Measurements from ENCODE around the gene DOC2B.
A peak's percentile ranks its signal among the peaks of the same experiment; 100 is the strongest.
"Not testable (repeated sequence)": the region's sequence is repeated elsewhere in the genome, so short reads cannot be mapped to it uniquely, and the experiment has no call there.

Gene DOC2B

DNA sequence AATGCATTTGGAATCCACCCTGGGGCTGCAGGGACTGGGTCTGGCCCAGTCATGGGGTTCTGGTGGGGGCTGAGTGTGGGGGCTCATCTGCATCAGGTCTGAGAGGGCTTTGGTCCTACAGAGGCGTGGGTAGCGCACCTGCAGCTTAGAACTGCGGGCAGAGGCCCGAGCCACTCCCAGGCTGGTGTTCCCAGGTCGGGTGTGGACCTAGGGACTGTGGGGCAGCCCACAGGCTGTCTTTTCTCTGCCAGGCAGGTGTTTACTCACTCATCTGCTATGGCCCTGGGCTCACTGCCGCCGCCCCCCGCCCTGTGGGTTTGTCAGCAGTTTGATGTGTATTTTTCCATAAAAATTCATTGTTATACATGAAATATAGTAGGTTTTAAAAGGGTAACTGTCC lies 27.0 kb upstream of the DOC2B start:
- H3K14ac ChIP-seq (ENCODE audit: low read length), result no peak overlapping the region
- no peaks in the 10 kb centered on the region for H3K27me3 ChIP-seq (ENCODE audit: control insufficient read depth in 3 of 3, insufficient read depth in 3 of 3, low read depth in 1 of 3, low read length in 3 of 3)
- WGBS, 2 donors (ENCODE audit: extremely low coverage in 2 of 2, insufficient read length in 2 of 2, insufficient replicate concordance in 1 of 2), result no CpG with 5 or more reads among the region's 8 CpGs
- H3K18ac ChIP-seq (ENCODE audit: low read length), result peak overlapping the region; percentile 32
- H4K8ac ChIP-seq (ENCODE audit: low read depth, low read length), result no peak overlapping the region
- H3K4me2 ChIP-seq (ENCODE audit: insufficient read depth, low read length, poor library complexity, severe bottlenecking), result no peak overlapping the region
- no peak overlapping the region for H4K91ac ChIP-seq (ENCODE audit: low read depth, low read length, poor library complexity)
- no peaks in the 10 kb centered on the region for H3K79me1 ChIP-seq (ENCODE audit: low read depth, low read length)
- no peak overlapping the region for H2BK15ac ChIP-seq (ENCODE audit: low read length)
- H3K23ac ChIP-seq (ENCODE audit: low read depth, low read length, poor library complexity), result no peak overlapping the region
- H3K9me3 ChIP-seq (replicated peaks in 1 of 2; ENCODE audit: control insufficient read depth in 2 of 2, insufficient read depth in 1 of 2, low read depth in 1 of 2, low read length in 2 of 2), result peaks cover 0 to 4% of the 10 kb centered on the region in 2 donors
- H2BK12ac ChIP-seq (ENCODE audit: low read length), result no peak overlapping the region
- peaks cover 2 to 9% of the 10 kb centered on the region in 2 donors for H3K4me1 ChIP-seq (ENCODE audit: control insufficient read depth in 2 of 2, insufficient read depth in 1 of 2, low read depth in 1 of 2, low read length in 2 of 2)
- H3K9ac ChIP-seq (ENCODE audit: low read depth, low read length, poor library complexity), result no peak overlapping the region
- no peak overlapping the region for H2BK5ac ChIP-seq (ENCODE audit: low read length)
- H3K4ac ChIP-seq (ENCODE audit: low read length), result no peak overlapping the region
- H3K4me3 ChIP-seq (ENCODE audit: low read length in 2 of 2), result no peak overlapping the region
- no peak overlapping the region for H2AK5ac ChIP-seq (ENCODE audit: low read depth, low read length)
- no peak overlapping the region for H2BK120ac ChIP-seq (ENCODE audit: low read depth, low read length)
- peaks cover 0 to 2% of the 10 kb centered on the region in 2 donors for H3K36me3 ChIP-seq (replicated peaks in 1 of 2; ENCODE audit: control insufficient read depth in 2 of 2, insufficient read depth in 2 of 2, low read length in 2 of 2)
- DNase-seq (ENCODE audit: low spot score), result no peak
- no peak overlapping the region for H3K27ac ChIP-seq (replicated peaks; ENCODE audit: low read length)
- H2AFZ ChIP-seq (ENCODE audit: low read length), result no peak overlapping the region

DNA sequence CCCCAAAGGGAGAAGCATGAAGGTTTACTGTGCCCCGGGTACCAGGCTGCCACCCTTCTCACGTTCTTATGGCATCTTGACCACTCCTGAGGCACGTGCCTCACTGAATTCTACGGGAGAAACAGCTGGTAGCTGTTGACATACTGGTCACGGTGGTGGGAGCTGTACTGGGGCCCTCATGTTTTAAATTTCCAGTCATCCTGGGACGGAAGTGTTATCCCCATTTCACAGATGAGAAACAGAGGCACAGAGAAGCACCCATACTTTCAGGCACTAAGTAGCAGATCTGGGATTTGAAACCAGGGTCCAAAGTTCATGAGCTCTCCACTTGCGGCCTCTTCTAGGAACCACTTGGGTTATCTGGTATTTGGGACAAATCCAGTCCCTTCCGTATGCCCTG lies 26.3 kb upstream of the DOC2B start:
- H3K4me2 ChIP-seq (ENCODE audit: insufficient read depth, low read length, poor library complexity, severe bottlenecking), result no peak overlapping the region
- no peak overlapping the region for H3K14ac ChIP-seq (ENCODE audit: low read length)
- no peak for DNase-seq (ENCODE audit: low spot score)
- peaks cover 0 to 4% of the 10 kb centered on the region in 2 donors for H3K9me3 ChIP-seq (replicated peaks in 1 of 2; ENCODE audit: control insufficient read depth in 2 of 2, insufficient read depth in 1 of 2, low read depth in 1 of 2, low read length in 2 of 2)
- peaks cover 2 to 9% of the 10 kb centered on the region in 2 donors for H3K4me1 ChIP-seq (ENCODE audit: control insufficient read depth in 2 of 2, insufficient read depth in 1 of 2, low read depth in 1 of 2, low read length in 2 of 2)
- H3K23ac ChIP-seq (ENCODE audit: low read depth, low read length, poor library complexity), result no peak overlapping the region
- no CpG with 5 or more reads among the region's 8 CpGs for WGBS, 2 donors (ENCODE audit: extremely low coverage in 2 of 2, insufficient read length in 2 of 2, insufficient replicate concordance in 1 of 2)
- H2BK120ac ChIP-seq (ENCODE audit: low read depth, low read length), result no peak overlapping the region
- H3K18ac ChIP-seq (ENCODE audit: low read length), result no peak overlapping the region
- no peak overlapping the region for H3K4ac ChIP-seq (ENCODE audit: low read length)
- H3K36me3 ChIP-seq (replicated peaks in 1 of 2; ENCODE audit: control insufficient read depth in 2 of 2, insufficient read depth in 2 of 2, low read length in 2 of 2), result peaks cover 0 to 2% of the 10 kb centered on the region in 2 donors
- no peak overlapping the region for H4K91ac ChIP-seq (ENCODE audit: low read depth, low read length, poor library complexity)
- peaks cover 0 to 2% (median 0%) of the 10 kb centered on the region in 3 experiments for H3K27me3 ChIP-seq (ENCODE audit: control insufficient read depth in 3 of 3, insufficient read depth in 3 of 3, low read depth in 1 of 3, low read length in 3 of 3)
- H2BK12ac ChIP-seq (ENCODE audit: low read length), result no peak overlapping the region
- H3K9ac ChIP-seq (ENCODE audit: low read depth, low read length, poor library complexity), result no peak overlapping the region
- H3K79me1 ChIP-seq (ENCODE audit: low read depth, low read length), result no peaks in the 10 kb centered on the region
- H2BK15ac ChIP-seq (ENCODE audit: low read length), result no peak overlapping the region
- H3K4me3 ChIP-seq (ENCODE audit: low read length in 2 of 2), result no peak overlapping the region
- no peak overlapping the region for H4K8ac ChIP-seq (ENCODE audit: low read depth, low read length)
- H2AK5ac ChIP-seq (ENCODE audit: low read depth, low read length), result no peak overlapping the region
- no peak overlapping the region for H3K27ac ChIP-seq (replicated peaks; ENCODE audit: low read length)
- H2AFZ ChIP-seq (ENCODE audit: low read length), result no peak overlapping the region
- no peak overlapping the region for H2BK5ac ChIP-seq (ENCODE audit: low read length)

DNA sequence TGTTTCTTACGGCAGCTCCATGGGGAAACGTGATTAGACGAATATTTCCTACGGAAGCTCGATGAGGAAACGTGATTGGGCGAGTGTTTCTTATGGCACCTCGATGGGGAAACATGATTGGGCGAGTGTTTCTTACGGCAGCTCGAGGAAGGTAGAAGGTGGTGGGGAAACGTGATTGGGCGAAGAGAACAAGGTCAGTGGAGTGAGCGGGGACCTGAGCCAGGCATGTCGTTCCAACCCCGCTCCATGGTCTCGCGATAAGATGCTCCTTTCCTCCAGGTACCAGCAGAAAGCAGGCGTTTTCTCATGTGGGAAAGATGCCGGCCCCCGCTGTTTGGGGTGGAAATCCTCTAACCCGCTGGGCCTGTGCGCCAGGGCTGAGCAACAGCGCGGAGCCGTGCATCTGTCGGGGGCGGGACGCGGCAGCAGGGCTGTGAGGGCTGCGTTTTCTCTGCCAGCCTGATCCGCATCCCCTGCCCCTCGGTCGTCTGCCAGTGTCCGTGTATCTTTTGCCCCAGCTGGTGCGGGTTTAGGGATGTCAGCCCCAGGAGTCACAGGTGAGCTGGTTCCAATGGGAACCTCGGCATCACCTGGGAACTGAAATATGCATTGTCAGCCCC lies 25.6 kb upstream of the DOC2B start:
- H3K27ac ChIP-seq (replicated peaks; ENCODE audit: low read length), result no peak overlapping the region
- no peak overlapping the region for H3K4me3 ChIP-seq (ENCODE audit: low read length in 2 of 2)
- H3K9me3 ChIP-seq (replicated peaks in 1 of 2; ENCODE audit: control insufficient read depth in 2 of 2, insufficient read depth in 1 of 2, low read depth in 1 of 2, low read length in 2 of 2), result peaks cover 0 to 4% of the 10 kb centered on the region in 2 donors
- no peak overlapping the region for H3K14ac ChIP-seq (ENCODE audit: low read length)
- no peak overlapping the region for H4K8ac ChIP-seq (ENCODE audit: low read depth, low read length)
- peak overlapping the region; percentile 29 for H3K4me2 ChIP-seq (ENCODE audit: insufficient read depth, low read length, poor library complexity, severe bottlenecking)
- H3K36me3 ChIP-seq (replicated peaks in 1 of 2; ENCODE audit: control insufficient read depth in 2 of 2, insufficient read depth in 2 of 2, low read length in 2 of 2), result peaks cover 0 to 2% of the 10 kb centered on the region in 2 donors
- no peak overlapping the region for H2BK5ac ChIP-seq (ENCODE audit: low read length)
- WGBS, 2 donors (ENCODE audit: extremely low coverage in 2 of 2, insufficient read length in 2 of 2, insufficient replicate concordance in 1 of 2), result no CpG with 5 or more reads among the region's 37 CpGs
- H3K79me1 ChIP-seq (ENCODE audit: low read depth, low read length), result no peaks in the 10 kb centered on the region
- no peak overlapping the region for H2BK12ac ChIP-seq (ENCODE audit: low read length)
- peaks cover 2 to 9% of the 10 kb centered on the region in 2 donors for H3K4me1 ChIP-seq (ENCODE audit: control insufficient read depth in 2 of 2, insufficient read depth in 1 of 2, low read depth in 1 of 2, low read length in 2 of 2)
- no peak for DNase-seq (ENCODE audit: low spot score)
- H3K27me3 ChIP-seq (ENCODE audit: control insufficient read depth in 3 of 3, insufficient read depth in 3 of 3, low read depth in 1 of 3, low read length in 3 of 3), result peaks cover 0 to 8% (median 0%) of the 10 kb centered on the region in 3 experiments
- H3K4ac ChIP-seq (ENCODE audit: low read length), result no peak overlapping the region
- peak overlapping the region; percentile 57 for H3K9ac ChIP-seq (ENCODE audit: low read depth, low read length, poor library complexity)
- no peak overlapping the region for H2AK5ac ChIP-seq (ENCODE audit: low read depth, low read length)
- H2BK15ac ChIP-seq (ENCODE audit: low read length), result no peak overlapping the region
- H3K18ac ChIP-seq (ENCODE audit: low read length), result peak overlapping the region; percentile 76
- no peak overlapping the region for H4K91ac ChIP-seq (ENCODE audit: low read depth, low read length, poor library complexity)
- H2BK120ac ChIP-seq (ENCODE audit: low read depth, low read length), result no peak overlapping the region
- H2AFZ ChIP-seq (ENCODE audit: low read length), result no peak overlapping the region
- no peak overlapping the region for H3K23ac ChIP-seq (ENCODE audit: low read depth, low read length, poor library complexity)

DNA sequence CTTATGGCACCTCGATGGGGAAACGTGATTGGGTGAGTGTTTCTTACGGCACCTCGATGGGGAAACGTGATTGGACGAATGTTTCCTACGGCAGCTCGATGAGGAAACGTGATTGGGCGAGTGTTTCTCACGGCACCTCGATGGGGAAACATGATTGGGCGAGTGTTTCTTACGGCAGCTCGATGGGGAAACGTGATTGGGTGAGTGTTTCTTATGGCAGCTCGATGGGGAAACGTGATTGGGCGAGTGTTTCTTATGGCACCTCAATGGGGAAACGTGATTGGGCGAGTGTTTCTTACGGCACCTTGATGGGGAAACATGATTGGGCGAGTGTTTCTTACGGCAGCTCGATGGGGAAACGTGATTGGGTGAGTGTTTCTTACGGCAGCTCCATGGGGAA lies 25.0 kb upstream of the DOC2B start:
- not testable (repeated sequence) for H2BK15ac ChIP-seq (ENCODE audit: low read length); H3K27ac ChIP-seq (replicated peaks; ENCODE audit: low read length); DNase-seq (ENCODE audit: low spot score); H3K9ac ChIP-seq (ENCODE audit: low read depth, low read length, poor library complexity); H4K91ac ChIP-seq (ENCODE audit: low read depth, low read length, poor library complexity); H2AFZ ChIP-seq (ENCODE audit: low read length); H3K9me3 ChIP-seq (replicated peaks in 1 of 2; ENCODE audit: control insufficient read depth in 2 of 2, insufficient read depth in 1 of 2, low read depth in 1 of 2, low read length in 2 of 2); H3K4ac ChIP-seq (ENCODE audit: low read length); H2BK120ac ChIP-seq (ENCODE audit: low read depth, low read length); H2AK5ac ChIP-seq (ENCODE audit: low read depth, low read length); H2BK5ac ChIP-seq (ENCODE audit: low read length); H2BK12ac ChIP-seq (ENCODE audit: low read length); H3K4me2 ChIP-seq (ENCODE audit: insufficient read depth, low read length, poor library complexity, severe bottlenecking); H3K4me1 ChIP-seq (ENCODE audit: control insufficient read depth in 2 of 2, insufficient read depth in 1 of 2, low read depth in 1 of 2, low read length in 2 of 2); H3K23ac ChIP-seq (ENCODE audit: low read depth, low read length, poor library complexity); H4K8ac ChIP-seq (ENCODE audit: low read depth, low read length); H3K79me1 ChIP-seq (ENCODE audit: low read depth, low read length); H3K36me3 ChIP-seq (replicated peaks in 1 of 2; ENCODE audit: control insufficient read depth in 2 of 2, insufficient read depth in 2 of 2, low read length in 2 of 2); H3K27me3 ChIP-seq (ENCODE audit: control insufficient read depth in 3 of 3, insufficient read depth in 3 of 3, low read depth in 1 of 3, low read length in 3 of 3); H3K14ac ChIP-seq (ENCODE audit: low read length); H3K18ac ChIP-seq (ENCODE audit: low read length); H3K4me3 ChIP-seq (ENCODE audit: low read length in 2 of 2)
- WGBS, 2 donors (ENCODE audit: extremely low coverage in 2 of 2, insufficient read length in 2 of 2, insufficient replicate concordance in 1 of 2), result no CpG with 5 or more reads among the region's 27 CpGs

Data from neuronal stem cell (in vitro differentiated cells).